Astrocyte (in vitro differentiated cells and primary cell): ENCODE measurements around the gene GFOD1. TPM values are rescaled to one million over a fixed set of nuclear protein-coding genes. Genes with fewer than 3 reads are reported as not detected.
A peak's percentile ranks its signal among the peaks of the same experiment; 100 is the strongest.

Source experiments
- DNase-seq: peaks from one replicate; pipeline ENCODE4 v3.0.0-alpha.2; 2010; ENCODE audit warnings: low read depth
- FAIRE-seq: peaks from 2 replicates; lab custom pipeline; 2011; peaks lifted over from hg19 to GRCh38; lab: Jason Lieb, UNC
- H2AFZ ChIP-seq: 2 replicates; pipeline ENCODE4 v1.6.0; 2012; ENCODE audit warnings: low read depth, low read length, inconsistent platforms
- H3K27ac ChIP-seq: 2 replicates; pipeline ENCODE4 v1.5.1; 2011; ENCODE audit warnings: low read depth, low read length, inconsistent platforms
- H3K27me3 ChIP-seq: 2 replicates; pipeline ENCODE4 v1.6.0; 2011; ENCODE audit warnings: low read length, inconsistent platforms; ENCODE audit not compliant: insufficient read depth
- H3K36me3 ChIP-seq: 2 replicates; pipeline ENCODE4 v1.5.1; 2011; ENCODE audit warnings: low read length, inconsistent platforms; ENCODE audit not compliant: insufficient read depth
- H3K4me1 ChIP-seq: 2 replicates; pipeline ENCODE4 v1.5.1; 2011; ENCODE audit warnings: low read length, inconsistent platforms; ENCODE audit not compliant: insufficient read depth
- H3K4me2 ChIP-seq: 2 replicates; pipeline ENCODE4 v1.6.0; 2012; ENCODE audit warnings: low read length, inconsistent platforms
- H3K4me3 ChIP-seq: 2 replicates; pipeline ENCODE4 v1.5.1; 2011; ENCODE audit warnings: low read depth, mild to moderate bottlenecking, low read length, inconsistent platforms; ENCODE audit not compliant: insufficient read depth
- H3K79me2 ChIP-seq: 2 replicates; pipeline ENCODE4 v1.6.0; 2012; ENCODE audit warnings: mild to moderate bottlenecking, low read length, inconsistent platforms; ENCODE audit not compliant: insufficient read depth
- H3K9ac ChIP-seq: 2 replicates; pipeline ENCODE4 v1.6.0; 2012; ENCODE audit warnings: mild to moderate bottlenecking, low read length, inconsistent platforms
- H3K9me3 ChIP-seq: 2 replicates; pipeline ENCODE4 v1.5.1; 2012; ENCODE audit warnings: low read depth, mild to moderate bottlenecking, low read length, inconsistent platforms; ENCODE audit not compliant: insufficient read depth
- H4K20me1 ChIP-seq: 2 replicates; pipeline ENCODE4 v1.6.0; 2012; ENCODE audit warnings: low read length, inconsistent platforms; ENCODE audit not compliant: insufficient read depth
- H3K27ac Mint-ChIP-seq: one replicate; pipeline ENCODE4 v1.8.0; 2021; ENCODE audit warnings: mild to moderate bottlenecking, mixed read lengths; ENCODE audit not compliant: unreplicated experiment
- H3K27me3 Mint-ChIP-seq: one replicate; pipeline ENCODE4 v1.8.0; 2021; ENCODE audit warnings: low read depth, mixed read lengths; ENCODE audit not compliant: unreplicated experiment
- H3K36me3 Mint-ChIP-seq: one replicate; pipeline ENCODE4 v1.8.0; 2021; ENCODE audit warnings: low read depth, mixed read lengths; ENCODE audit not compliant: unreplicated experiment
- H3K4me1 Mint-ChIP-seq: one replicate; pipeline ENCODE4 v1.8.0; 2021; ENCODE audit warnings: low read depth, mixed read lengths; ENCODE audit not compliant: unreplicated experiment
- H3K4me3 Mint-ChIP-seq: one replicate; pipeline ENCODE4 v1.8.0; 2021; ENCODE audit warnings: mild to moderate bottlenecking, moderate library complexity, mixed read lengths; ENCODE audit not compliant: unreplicated experiment
- H3K9me3 Mint-ChIP-seq: one replicate; pipeline ENCODE4 v1.8.0; 2021; ENCODE audit warnings: mild to moderate bottlenecking, mixed read lengths; ENCODE audit not compliant: unreplicated experiment
- CTCF ChIP-seq: IDR thresholded peaks from 2 replicates; pipeline ENCODE4 v1.5.1; 2011; ENCODE audit warnings: low read depth, mild to moderate bottlenecking, inconsistent platforms, low read length, moderate library complexity; ENCODE audit not compliant: insufficient read depth
- EZH2 ChIP-seq: IDR thresholded peaks from 2 replicates; pipeline ENCODE4 v1.6.1; 2012; ENCODE audit warnings: mild to moderate bottlenecking, low read length, inconsistent platforms; ENCODE audit not compliant: insufficient read depth
- total RNA-seq: library from RNA; stranded (reverse); gene quantifications from 2 replicates; pipeline ENCODE4 v1.2.1, GENCODE V29; 2021

Gene GFOD1
- total RNA-seq, 1 donor from 2014 or later = 10.8 TPM

- no peak overlapping the region for H2AFZ ChIP-seq
Observed at GRCh38 chr6:13365320-13365719, 122.1 kb downstream of the GFOD1 start.

GRCh38 chr6:13364842-13365241 lies 122.6 kb downstream of the GFOD1 start:
- H3K27me3 ChIP-seq = no peaks in the 10 kb centered on the region
- H3K27ac ChIP-seq = no peak overlapping the region
- H3K4me2 ChIP-seq = no peak overlapping the region
- Mint-ChIP-seq H3K4me3 (no peak overlapping the region), H3K36me3 (peaks cover 5% of the 10 kb centered on the region), H3K27ac (no peak overlapping the region), H3K9me3 (no peaks in the 10 kb centered on the region), H3K27me3 (no peaks in the 10 kb centered on the region), H3K4me1 (peaks cover 19% of the 10 kb centered on the region)
- no peak for DNase-seq
- H3K36me3 ChIP-seq = no peaks in the 10 kb centered on the region
- FAIRE-seq = no peak
- no peaks in the 10 kb centered on the region for H3K79me2 ChIP-seq
- no peaks in the 10 kb centered on the region for H3K9me3 ChIP-seq
- no peaks in the 10 kb centered on the region for H4K20me1 ChIP-seq
- no peak overlapping the region for H3K4me3 ChIP-seq
- no peak overlapping the region for H2AFZ ChIP-seq
- TF ChIP-seq EZH2 = no peak
- no peak for TF ChIP-seq CTCF
- H3K4me1 ChIP-seq = peaks cover 7% of the 10 kb centered on the region
- H3K9ac ChIP-seq = no peak overlapping the region

More at GRCh38 chr6:13365320-13365719, 122.1 kb downstream of the GFOD1 start:
- Histone ChIP-seq H3K9ac (no peak overlapping the region), H4K20me1 (no peaks in the 10 kb centered on the region), H3K4me2 (no peak overlapping the region), H3K4me3 (no peak overlapping the region), H3K27me3 (no peaks in the 10 kb centered on the region), H3K4me1 (peaks cover 7% of the 10 kb centered on the region), H3K79me2 (no peaks in the 10 kb centered on the region), H3K36me3 (no peaks in the 10 kb centered on the region), H3K9me3 (no peaks in the 10 kb centered on the region), H3K27ac (no peak overlapping the region)
- TF ChIP-seq EZH2 = no peak
- no peak for TF ChIP-seq CTCF
- Mint-ChIP-seq H3K4me3 (no peak overlapping the region), H3K36me3 (peaks cover 5% of the 10 kb centered on the region), H3K27me3 (no peaks in the 10 kb centered on the region), H3K27ac (no peak overlapping the region), H3K9me3 (no peaks in the 10 kb centered on the region), H3K4me1 (peaks cover 15% of the 10 kb centered on the region)
- DNase-seq (no peak), FAIRE-seq (no peak)

- Mint-ChIP-seq H3K4me1 (peaks cover 23% of the 10 kb centered on the region), H3K27me3 (no peaks in the 10 kb centered on the region), H3K4me3 (no peak overlapping the region), H3K36me3 (peaks cover 4% of the 10 kb centered on the region), H3K9me3 (no peaks in the 10 kb centered on the region), H3K27ac (peak overlapping the region; percentile 66)
- no peaks in the 10 kb centered on the region for H3K79me2 ChIP-seq
- H2AFZ ChIP-seq = no peak overlapping the region
- H3K4me1 ChIP-seq = peaks cover 12% of the 10 kb centered on the region
- no peaks in the 10 kb centered on the region for H3K27me3 ChIP-seq
- no peak overlapping the region for H3K9ac ChIP-seq
- H3K9me3 ChIP-seq = no peaks in the 10 kb centered on the region
- no peak for TF ChIP-seq CTCF
- TF ChIP-seq EZH2 = no peak
- no peak overlapping the region for H3K4me2 ChIP-seq
- peak; percentile 96 for DNase-seq
- H3K4me3 ChIP-seq = no peak overlapping the region
- FAIRE-seq = no peak
- H3K36me3 ChIP-seq = no peaks in the 10 kb centered on the region
- no peak overlapping the region for H3K27ac ChIP-seq
- H4K20me1 ChIP-seq = no peaks in the 10 kb centered on the region
Observed at GRCh38 chr6:13362412-13362811, 125.0 kb downstream of the GFOD1 start.
